GM12874 (cell line): Measurements from ENCODE around the gene AFF1.

Source experiments
- CTCF ChIP-seq: IDR thresholded peaks from 2 replicates; pipeline ENCODE4 v1.5.1; 2011; ENCODE audit warnings: low read depth, mild to moderate bottlenecking, control low read depth, low read length, moderate library complexity; ENCODE audit not compliant: insufficient read depth

AFF1 gene

GRCh38 chr4:86947501-86948120, 12.8 kb downstream of the AFF1 start:
- no peak for TF ChIP-seq CTCF

DNA sequence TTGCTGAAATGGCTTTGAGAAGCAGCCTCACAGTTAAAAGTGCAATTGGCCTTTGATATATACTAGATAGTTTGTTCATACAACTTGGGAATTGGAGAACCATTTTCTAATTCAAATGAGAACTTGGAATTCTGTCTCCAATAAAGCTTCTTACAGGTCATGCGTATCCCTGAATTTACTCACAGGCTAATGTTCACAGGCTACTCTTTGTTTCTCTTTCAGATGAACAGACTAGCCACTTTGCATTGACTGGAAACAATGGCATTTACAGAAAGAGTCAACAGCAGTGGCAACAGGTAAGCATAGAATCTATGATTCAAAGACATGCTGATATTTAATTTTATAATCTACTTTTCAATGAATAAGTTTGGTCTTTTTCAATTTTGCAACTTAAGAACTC, 13.5 kb downstream of the AFF1 start:
- no peak for TF ChIP-seq CTCF

DNA sequence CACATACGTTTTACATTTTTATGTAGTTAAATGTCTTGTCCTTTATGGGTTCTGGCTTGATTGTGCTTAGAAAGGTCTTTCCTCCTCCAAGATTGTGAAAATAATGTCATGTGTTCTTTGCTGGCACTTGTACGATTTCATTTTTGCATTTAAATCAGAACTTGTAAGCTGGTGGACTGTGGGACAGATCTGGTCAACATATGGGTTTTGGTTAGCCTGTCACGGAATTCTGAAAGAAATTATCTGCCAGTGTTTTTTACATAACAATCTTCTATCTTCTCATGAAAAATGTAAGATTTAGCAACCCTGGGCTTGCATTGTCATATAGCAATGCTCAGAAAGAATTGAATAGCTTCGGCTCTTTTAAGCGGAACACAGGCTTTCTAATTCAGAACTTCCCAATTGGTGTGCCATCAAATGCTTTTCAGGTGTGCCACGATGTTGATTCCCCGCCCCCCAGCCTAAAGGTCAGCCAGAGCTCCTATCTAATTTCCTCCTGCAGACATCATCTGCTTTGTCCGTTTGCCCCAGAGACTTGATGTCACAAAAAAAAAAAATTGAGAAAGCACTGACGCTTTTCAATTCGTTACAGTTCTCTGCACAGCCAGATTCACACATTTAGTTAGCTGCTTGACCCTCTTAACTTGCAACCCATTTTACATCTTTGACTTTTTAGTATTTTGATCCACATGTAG, 16.2 kb downstream of the AFF1 start:
- no peak for TF ChIP-seq CTCF

GRCh38 chr4:86955888-86956451, 21.2 kb downstream of the AFF1 start:
- TF ChIP-seq CTCF = no peak

DNA sequence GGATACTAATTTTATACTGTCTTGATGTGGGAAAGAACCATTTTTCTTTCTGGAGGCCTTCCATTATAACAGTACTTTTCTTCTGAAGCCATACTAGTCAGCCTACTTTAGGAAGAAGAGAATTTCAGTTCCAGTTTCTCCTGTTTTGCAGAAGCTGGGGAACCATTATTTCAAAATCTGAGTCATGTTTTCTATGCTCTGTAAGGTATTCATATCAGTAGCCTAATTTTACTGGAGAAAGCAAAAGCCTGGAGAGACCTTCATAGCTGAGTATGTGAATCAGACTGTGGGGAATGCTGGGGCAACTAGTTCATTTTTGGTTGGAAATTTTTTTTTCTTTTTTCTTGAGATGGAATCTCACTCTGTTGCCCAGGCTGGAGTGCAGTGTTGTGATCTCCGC, 22.4 kb downstream of the AFF1 start:
- no peak for TF ChIP-seq CTCF

- TF ChIP-seq CTCF = no peak
These were observed 25.0 kb downstream of the AFF1 start for GRCh38 chr4:86959588-86960500.

- no peak for TF ChIP-seq CTCF
These were observed 25.7 kb downstream of the AFF1 start for GRCh38 chr4:86960557-86960961.
